Central memory CD8-positive, alpha-beta T cell (primary cell): ENCODE data around the gene EFCAB6.

Experiments
- ATAC-seq: fragments of 150-1000 bp; cut with Tn5 transposase; replicated peaks from 2 replicates; pipeline ENCODE4 v1.10.0; 2022; ENCODE audit warnings: mild to moderate bottlenecking, moderate FRiP score, moderate number of reproducible peaks; ENCODE audit not compliant: poor library complexity, severe bottlenecking; ENCODE audit errors: extremely low read depth
- DNase-seq, 2 donors: peaks; one replicate each; pipeline ENCODE4 v3.0.0; 2021; ENCODE audit warnings: low spot score in 2 of 2
- H3K27ac Mint-ChIP-seq: one replicate; pipeline ENCODE4 v1.8.0; 2022; ENCODE audit warnings: low read depth, mild to moderate bottlenecking, moderate library complexity, mixed read lengths
- H3K27me3 Mint-ChIP-seq: one replicate; pipeline ENCODE4 v1.8.0; 2022; ENCODE audit warnings: mixed read lengths
- H3K36me3 Mint-ChIP-seq: one replicate; pipeline ENCODE4 v1.8.0; 2022; ENCODE audit warnings: mild to moderate bottlenecking, moderate library complexity, mixed read lengths; ENCODE audit not compliant: insufficient read depth
- H3K4me1 Mint-ChIP-seq: one replicate; pipeline ENCODE4 v1.8.0; 2022; ENCODE audit warnings: mixed read lengths
- H3K4me3 Mint-ChIP-seq: one replicate; pipeline ENCODE4 v1.8.0; 2022; ENCODE audit warnings: mild to moderate bottlenecking, moderate library complexity, mixed read lengths
- H3K9me3 Mint-ChIP-seq: one replicate; pipeline ENCODE4 v1.8.0; 2022; ENCODE audit warnings: mixed read lengths

The EFCAB6 gene

GRCh38 chr22:43618517-43618916, 193.6 kb downstream of the EFCAB6 start:
- no peak for DNase-seq
- ATAC-seq: no peak
- Mint-ChIP-seq H3K27me3 (peaks cover 45% of the 10 kb centered on the region), H3K27ac (no peak overlapping the region), H3K4me1 (no peaks in the 10 kb centered on the region), H3K36me3 (no peaks in the 10 kb centered on the region), H3K4me3 (no peak overlapping the region), H3K9me3 (no peaks in the 10 kb centered on the region)

- peaks cover 54% of the 10 kb centered on the region for H3K27me3 Mint-ChIP-seq
- no peak for DNase-seq
- H3K9me3 Mint-ChIP-seq: no peaks in the 10 kb centered on the region
- H3K4me1 Mint-ChIP-seq: no peaks in the 10 kb centered on the region
- ATAC-seq: no peak
- no peak overlapping the region for H3K4me3 Mint-ChIP-seq
- no peak overlapping the region for H3K27ac Mint-ChIP-seq
- no peaks in the 10 kb centered on the region for H3K36me3 Mint-ChIP-seq
These were observed 195.5 kb downstream of the EFCAB6 start for GRCh38 chr22:43616645-43617044.

- Mint-ChIP-seq H3K4me1 (no peaks in the 10 kb centered on the region), H3K4me3 (no peak overlapping the region), H3K36me3 (no peaks in the 10 kb centered on the region), H3K27me3 (peaks cover 19% of the 10 kb centered on the region), H3K9me3 (no peaks in the 10 kb centered on the region), H3K27ac (no peak overlapping the region)
- ATAC-seq: no peak
- DNase-seq: no peak
These were observed 211.8 kb downstream of the EFCAB6 start for GRCh38 chr22:43600265-43600664.

- no peaks in the 10 kb centered on the region for H3K4me1 Mint-ChIP-seq
These were observed 219.6 kb downstream of the EFCAB6 start for GRCh38 chr22:43592476-43592875.

GRCh38 chr22:43591380-43591779, 220.7 kb downstream of the EFCAB6 start:
- H3K27me3 Mint-ChIP-seq: peaks cover 72% of the 10 kb centered on the region
- no peaks in the 10 kb centered on the region for H3K36me3 Mint-ChIP-seq
- no peak for ATAC-seq
- H3K9me3 Mint-ChIP-seq: peaks cover 7% of the 10 kb centered on the region
- no peaks in the 10 kb centered on the region for H3K4me1 Mint-ChIP-seq
- no peak for DNase-seq
- no peak overlapping the region for H3K4me3 Mint-ChIP-seq
- no peak overlapping the region for H3K27ac Mint-ChIP-seq

More at GRCh38 chr22:43592476-43592875, 219.6 kb downstream of the EFCAB6 start:
- Mint-ChIP-seq H3K4me3 (no peak overlapping the region), H3K9me3 (peaks cover 7% of the 10 kb centered on the region), H3K27me3 (peaks cover 72% of the 10 kb centered on the region), H3K36me3 (no peaks in the 10 kb centered on the region), H3K27ac (no peak overlapping the region)
- ATAC-seq (no peak), DNase-seq (no peak)

GRCh38 chr22:43587574-43587973, 224.5 kb downstream of the EFCAB6 start:
- no peak for ATAC-seq
- H3K36me3 Mint-ChIP-seq: no peaks in the 10 kb centered on the region
- no peak overlapping the region for H3K4me3 Mint-ChIP-seq
- H3K9me3 Mint-ChIP-seq: peaks cover 6% of the 10 kb centered on the region
- DNase-seq: no peak
- peaks cover 74% of the 10 kb centered on the region for H3K27me3 Mint-ChIP-seq
- H3K4me1 Mint-ChIP-seq: no peaks in the 10 kb centered on the region
- H3K27ac Mint-ChIP-seq: no peak overlapping the region

GRCh38 chr22:43583501-43583900, 228.6 kb downstream of the EFCAB6 start:
- ATAC-seq (no peak), DNase-seq (no peak)
- H3K27ac Mint-ChIP-seq: no peak overlapping the region
- no peaks in the 10 kb centered on the region for H3K4me1 Mint-ChIP-seq
- peaks cover 13% of the 10 kb centered on the region for H3K9me3 Mint-ChIP-seq
- peaks cover 57% of the 10 kb centered on the region for H3K27me3 Mint-ChIP-seq
- no peak overlapping the region for H3K4me3 Mint-ChIP-seq
- H3K36me3 Mint-ChIP-seq: peaks cover 2% of the 10 kb centered on the region

GRCh38 chr22:43582394-43582793, 229.7 kb downstream of the EFCAB6 start:
- H3K4me3 Mint-ChIP-seq: no peak overlapping the region
- H3K9me3 Mint-ChIP-seq: peaks cover 13% of the 10 kb centered on the region
- peaks cover 46% of the 10 kb centered on the region for H3K27me3 Mint-ChIP-seq
- peaks cover 2% of the 10 kb centered on the region for H3K36me3 Mint-ChIP-seq
- H3K4me1 Mint-ChIP-seq: no peaks in the 10 kb centered on the region
- no peak overlapping the region for H3K27ac Mint-ChIP-seq
- ATAC-seq: no peak
- no peak for DNase-seq

GRCh38 chr22:43580271-43580750, 231.8 kb downstream of the EFCAB6 start:
- Mint-ChIP-seq H3K4me3 (no peak overlapping the region), H3K36me3 (peaks cover 2% of the 10 kb centered on the region), H3K27ac (no peak overlapping the region), H3K9me3 (peaks cover 13% of the 10 kb centered on the region), H3K27me3 (peaks cover 35% of the 10 kb centered on the region), H3K4me1 (no peaks in the 10 kb centered on the region)
- ATAC-seq (no peak), DNase-seq (no peak)

GRCh38 chr22:43574738-43575137, 237.4 kb downstream of the EFCAB6 start:
- H3K4me3 Mint-ChIP-seq: no peak overlapping the region
- H3K27ac Mint-ChIP-seq: no peak overlapping the region
- no peaks in the 10 kb centered on the region for H3K36me3 Mint-ChIP-seq
- no peaks in the 10 kb centered on the region for H3K9me3 Mint-ChIP-seq
- DNase-seq: no peak
- ATAC-seq: no peak
- no peaks in the 10 kb centered on the region for H3K4me1 Mint-ChIP-seq
- H3K27me3 Mint-ChIP-seq: peaks cover 44% of the 10 kb centered on the region

- H3K4me1 Mint-ChIP-seq: no peaks in the 10 kb centered on the region
- no peaks in the 10 kb centered on the region for H3K9me3 Mint-ChIP-seq
- DNase-seq: no peak
- no peak overlapping the region for H3K27ac Mint-ChIP-seq
- H3K27me3 Mint-ChIP-seq: peaks cover 55% of the 10 kb centered on the region
- no peaks in the 10 kb centered on the region for H3K36me3 Mint-ChIP-seq
- no peak for ATAC-seq
- no peak overlapping the region for H3K4me3 Mint-ChIP-seq
These were observed 239.4 kb downstream of the EFCAB6 start for GRCh38 chr22:43572710-43573109.

- Mint-ChIP-seq H3K36me3 (no peaks in the 10 kb centered on the region), H3K9me3 (no peaks in the 10 kb centered on the region), H3K27ac (no peak overlapping the region), H3K27me3 (peaks cover 61% of the 10 kb centered on the region), H3K4me3 (no peak overlapping the region), H3K4me1 (no peaks in the 10 kb centered on the region)
- DNase-seq: no peak
- no peak for ATAC-seq
These were observed 240.9 kb downstream of the EFCAB6 start for GRCh38 chr22:43571181-43571580.

GRCh38 chr22:43570531-43571165, 241.5 kb downstream of the EFCAB6 start:
- H3K27ac Mint-ChIP-seq: no peak overlapping the region
- no peaks in the 10 kb centered on the region for H3K36me3 Mint-ChIP-seq
- H3K4me1 Mint-ChIP-seq: no peaks in the 10 kb centered on the region
- no peaks in the 10 kb centered on the region for H3K9me3 Mint-ChIP-seq
- peaks cover 63% of the 10 kb centered on the region for H3K27me3 Mint-ChIP-seq
- ATAC-seq: no peak
- DNase-seq: no peak
- H3K4me3 Mint-ChIP-seq: no peak overlapping the region
